Muscle layer of duodenum (tissue), 2 donors: Measurements from ENCODE around the gene TMEM178B.
A peak's percentile ranks its signal among the peaks of the same experiment; 100 is the strongest.
"Not testable (repeated sequence)": the region's sequence is repeated elsewhere in the genome, so short reads cannot be mapped to it uniquely, and the experiment has no call there.

Experiments used
- H3K27ac ChIP-seq: one replicate; pipeline ENCODE4 v1.7.0; 2013; ENCODE audit warnings: mild to moderate bottlenecking, low read length
- H3K27me3 ChIP-seq: one replicate; pipeline ENCODE4 v1.7.0; 2013; ENCODE audit warnings: low read depth, mild to moderate bottlenecking, control low read depth, low read length
- H3K36me3 ChIP-seq, 2 donors: one replicate each; pipeline ENCODE4 v1.7.0; 2013; ENCODE audit warnings: low read length in 2 of 2, control low read depth in 1 of 2, mild to moderate bottlenecking in 1 of 2; ENCODE audit not compliant: insufficient read depth in 2 of 2, control insufficient read depth in 1 of 2
- H3K4me1 ChIP-seq, 2 donors: one replicate each; pipeline ENCODE4 v1.7.0; 2013; ENCODE audit warnings: low read length in 2 of 2, mild to moderate bottlenecking in 2 of 2, control low read depth in 1 of 2, moderate library complexity in 1 of 2; ENCODE audit not compliant: insufficient read depth in 2 of 2, control insufficient read depth in 1 of 2
- H3K4me3 ChIP-seq, 2 donors: one replicate each; pipeline ENCODE4 v1.7.0; 2013; ENCODE audit warnings: low read length in 2 of 2, low read depth in 1 of 2, mild to moderate bottlenecking in 1 of 2
- H3K9me3 ChIP-seq, 2 donors: one replicate each; pipeline ENCODE4 v1.7.0; 2013; ENCODE audit warnings: low read length in 2 of 2, control low read depth in 1 of 2, mild to moderate bottlenecking in 1 of 2; ENCODE audit not compliant: control insufficient read depth in 1 of 2
- donor health status: healthy.

TMEM178B gene

GRCh38 chr7:141073641-141074161, at the start of gene TMEM178B:
Gene TMEM178B (plus strand): TSS chr7:141074064.
- Histone ChIP-seq H3K36me3 (no peaks in the 10 kb centered on the region), H3K9me3 (no peaks in the 10 kb centered on the region), H3K27me3 (peaks cover 28% of the 10 kb centered on the region), H3K4me3 (peak within 1 kb of the TSS; percentile 73 to 87), H3K4me1 (peaks cover 0 to 34% of the 10 kb centered on the region in 2 donors), H3K27ac (no peak within 1 kb of the TSS)

GRCh38 chr7:141024668-141025067, 49.2 kb upstream of the TMEM178B start:
- H3K27me3 ChIP-seq = no peaks in the 10 kb centered on the region
- peaks cover 6 to 12% of the 10 kb centered on the region in 2 donors for H3K9me3 ChIP-seq
- H3K4me1 ChIP-seq = no peaks in the 10 kb centered on the region
- H3K4me3 ChIP-seq = no peak overlapping the region
- no peaks in the 10 kb centered on the region for H3K36me3 ChIP-seq
- no peak overlapping the region for H3K27ac ChIP-seq

DNA sequence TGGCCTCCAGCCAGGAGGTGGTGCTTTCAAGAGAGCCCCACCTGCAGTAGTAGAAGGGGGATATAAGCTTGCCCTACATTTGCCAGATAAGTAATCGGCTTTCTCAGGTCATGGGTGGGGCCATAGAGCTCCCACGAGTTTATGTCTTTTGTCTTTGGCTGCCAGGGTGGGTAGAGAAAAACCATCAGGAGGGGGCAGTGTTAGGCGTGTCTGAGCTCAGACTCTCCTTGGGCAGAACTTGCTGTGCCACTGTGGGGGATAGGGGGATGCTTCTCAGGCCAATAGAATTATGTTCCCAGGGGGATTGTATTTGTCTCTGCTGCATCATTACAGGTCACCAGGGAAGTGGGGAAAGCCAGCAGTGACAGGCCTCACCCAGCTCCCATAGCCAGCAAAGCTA, 46.8 kb upstream of the TMEM178B start:
- H3K4me3 ChIP-seq = no peak overlapping the region
- H3K4me1 ChIP-seq = no peaks in the 10 kb centered on the region
- H3K27ac ChIP-seq = no peak overlapping the region
- no peaks in the 10 kb centered on the region for H3K27me3 ChIP-seq
- no peaks in the 10 kb centered on the region for H3K36me3 ChIP-seq
- H3K9me3 ChIP-seq = peaks cover 6 to 12% of the 10 kb centered on the region in 2 donors

DNA sequence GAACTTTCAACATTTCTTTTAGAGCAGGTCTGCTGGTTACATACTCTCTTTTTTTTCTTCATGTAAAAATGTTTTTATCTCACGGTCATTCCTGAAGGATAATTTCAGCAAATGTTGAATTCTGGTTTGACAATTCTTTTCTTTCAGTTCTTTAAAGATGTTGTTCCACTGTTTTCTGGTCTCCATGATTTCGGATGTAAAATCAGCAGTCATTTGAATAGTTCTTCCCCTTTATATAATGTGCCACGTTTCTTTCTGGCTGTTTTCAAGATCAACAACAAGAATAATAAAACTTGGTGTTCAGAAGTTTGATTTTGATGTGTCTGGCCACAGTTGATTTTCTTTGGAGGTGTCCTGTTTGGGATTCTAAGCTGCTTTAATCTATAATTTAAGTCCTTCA, 45.1 kb upstream of the TMEM178B start:
- Histone ChIP-seq H3K27ac (no peak overlapping the region), H3K4me3 (no peak overlapping the region), H3K4me1 (no peaks in the 10 kb centered on the region), H3K9me3 (peaks cover 6 to 12% of the 10 kb centered on the region in 2 donors), H3K36me3 (no peaks in the 10 kb centered on the region), H3K27me3 (no peaks in the 10 kb centered on the region)

GRCh38 chr7:141032539-141033323, 41.1 kb upstream of the TMEM178B start:
- not testable (repeated sequence) for H3K27ac ChIP-seq, H3K27me3 ChIP-seq, H3K36me3 ChIP-seq, H3K4me3 ChIP-seq, H3K9me3 ChIP-seq, H3K4me1 ChIP-seq

DNA sequence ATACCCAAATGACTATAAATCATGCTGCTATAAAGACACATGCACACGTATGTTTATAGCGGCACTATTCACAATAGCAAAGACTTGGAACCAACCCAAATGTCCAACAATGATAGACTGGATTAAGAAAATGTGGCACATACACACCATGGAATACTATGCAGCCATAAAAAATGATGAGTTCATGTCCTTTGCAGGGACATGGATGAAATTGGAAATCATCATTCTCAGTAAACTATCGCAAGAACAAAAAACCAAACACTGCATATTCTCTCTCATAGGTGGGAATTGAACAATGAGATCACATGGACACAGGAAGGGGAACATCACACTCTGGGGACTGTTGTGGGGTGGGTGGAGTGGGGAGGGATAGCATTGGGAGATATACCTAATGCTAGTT, 35.8 kb upstream of the TMEM178B start:
- not testable (repeated sequence) for H3K36me3 ChIP-seq, H3K4me1 ChIP-seq, H3K27me3 ChIP-seq, H3K4me3 ChIP-seq, H3K9me3 ChIP-seq, H3K27ac ChIP-seq

DNA sequence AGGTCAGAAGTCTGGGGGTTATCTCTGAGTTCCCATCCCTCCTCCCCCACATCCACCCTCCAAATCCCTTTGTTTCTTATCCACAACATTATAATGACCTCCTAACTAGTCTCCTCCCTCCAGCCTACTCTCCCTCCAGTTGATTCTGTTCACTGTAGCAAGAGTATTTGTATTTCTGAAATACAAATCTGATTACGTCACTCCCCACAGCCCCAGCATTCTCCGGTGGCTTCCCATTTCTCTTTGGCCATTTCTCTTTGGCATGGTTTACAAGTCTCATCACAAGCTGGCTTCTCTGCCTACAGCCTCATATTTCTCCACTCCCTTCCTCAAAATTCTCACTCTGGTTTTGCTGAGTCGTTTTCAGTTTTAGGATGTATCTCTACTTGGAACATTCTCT, 34.5 kb upstream of the TMEM178B start:
- H3K36me3 ChIP-seq = no peaks in the 10 kb centered on the region
- no peak overlapping the region for H3K27ac ChIP-seq
- no peaks in the 10 kb centered on the region for H3K9me3 ChIP-seq
- H3K4me1 ChIP-seq = no peaks in the 10 kb centered on the region
- H3K27me3 ChIP-seq = no peaks in the 10 kb centered on the region
- no peak overlapping the region for H3K4me3 ChIP-seq

DNA sequence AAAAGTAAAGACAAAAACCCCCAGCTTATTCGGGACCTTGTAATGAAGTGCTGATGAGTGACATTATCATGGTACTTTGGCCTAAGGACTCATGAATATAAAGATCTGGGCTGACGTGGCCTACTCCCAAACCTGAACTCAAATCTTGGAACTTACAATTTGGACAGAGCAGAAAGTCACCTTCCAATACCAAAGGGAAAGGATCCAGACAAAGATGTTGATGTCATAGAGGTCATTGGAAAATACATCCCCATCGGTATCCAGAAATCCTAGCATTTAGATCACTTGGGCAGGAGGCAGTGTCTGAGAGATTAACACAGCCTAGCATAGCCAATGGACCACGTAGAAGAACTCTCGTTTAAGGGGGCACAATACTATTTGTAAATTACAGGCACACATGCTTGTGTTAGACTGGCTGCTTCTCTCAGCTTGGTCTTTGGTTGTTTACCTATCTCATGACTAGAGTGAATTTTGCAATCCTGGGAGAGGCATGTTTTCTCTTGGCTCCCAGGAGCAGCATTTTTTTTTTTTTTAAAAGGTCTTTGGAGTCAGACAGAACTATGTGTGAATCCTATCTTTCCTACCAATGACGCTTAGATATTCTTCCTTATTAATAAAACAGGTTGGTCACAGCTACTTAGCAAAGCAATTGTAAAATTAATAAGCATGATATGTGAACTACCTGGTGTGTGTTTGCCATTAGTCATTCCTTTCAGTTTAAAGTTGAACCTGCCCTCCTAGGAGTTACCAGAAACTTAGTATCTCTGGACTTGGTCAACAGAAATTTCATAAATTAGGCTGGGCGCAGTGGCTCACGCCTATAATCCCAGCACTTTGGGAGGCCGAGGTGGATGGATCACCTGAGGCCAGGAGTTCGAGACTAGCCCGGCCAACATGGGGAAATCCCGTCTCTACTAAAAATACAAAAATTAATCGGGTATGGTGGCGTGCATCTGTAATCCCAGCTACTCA, 31.4 kb upstream of the TMEM178B start:
- no peak overlapping the region for H3K4me3 ChIP-seq
- no peaks in the 10 kb centered on the region for H3K36me3 ChIP-seq
- H3K27me3 ChIP-seq = no peaks in the 10 kb centered on the region
- H3K4me1 ChIP-seq = no peaks in the 10 kb centered on the region
- H3K9me3 ChIP-seq = no peaks in the 10 kb centered on the region
- H3K27ac ChIP-seq = no peak overlapping the region

- Histone ChIP-seq H3K27ac (no peak overlapping the region), H3K9me3 (no peaks in the 10 kb centered on the region), H3K4me3 (no peak overlapping the region), H3K36me3 (no peaks in the 10 kb centered on the region), H3K4me1 (no peaks in the 10 kb centered on the region), H3K27me3 (no peaks in the 10 kb centered on the region)
Measured at GRCh38 chr7:141043616-141044015, 30.2 kb upstream of the TMEM178B start.

- no peak overlapping the region for H3K27ac ChIP-seq
- H3K4me1 ChIP-seq = no peaks in the 10 kb centered on the region
Measured at GRCh38 chr7:141045126-141045841, 28.6 kb upstream of the TMEM178B start.

More at GRCh38 chr7:141045126-141045841, 28.6 kb upstream of the TMEM178B start:
- Histone ChIP-seq H3K4me3 (no peak overlapping the region), H3K36me3 (no peaks in the 10 kb centered on the region), H3K9me3 (no peaks in the 10 kb centered on the region), H3K27me3 (no peaks in the 10 kb centered on the region)
